K562 (cell line): ENCODE measurements around the gene UBE2E1. TPM values are rescaled to one million over a fixed set of nuclear protein-coding genes. Genes with fewer than 3 reads are reported as not detected.

Experiments
- ARNT ChIP-seq, 2 experiments: fragments of 450-650 bp; IDR thresholded peaks; 2 replicates each; pipeline ENCODE4 v1.6.1; 2016; ENCODE audit warnings: mild to moderate bottlenecking in 1 of 2
- FOXA3 ChIP-seq, 2 experiments: fragments of 450-650 bp in 1 of 2; sonication (generic) in 1 of 2; formaldehyde crosslinking; IDR thresholded peaks in 1 of 2; conservative IDR thresholded peaks in 1 of 2; 2 replicates each; pipeline versions ENCODE4 v1.4.0 to v1.8.0; 2020 to 2022; ENCODE audit warnings: mild to moderate bottlenecking in 2 of 2, missing genetic modification reagents in 1 of 2
- HEY1 ChIP-seq: fragments of 250-450 bp; sonication (Bioruptor Pico); IDR thresholded peaks from 2 replicates; pipeline ENCODE4 v1.5.0; 2020; ENCODE audit warnings: mild to moderate bottlenecking, moderate library complexity, borderline replicate concordance
- KDM1A ChIP-seq, 2 experiments: fragments of 450-650 bp; IDR thresholded peaks; 2 replicates each; pipeline ENCODE4 v1.6.1; 2016; ENCODE audit warnings: mild to moderate bottlenecking in 2 of 2
- KDM5B ChIP-seq: fragments of 200-600 bp; sonication (generic); IDR thresholded peaks from 2 replicates; pipeline ENCODE4 v1.6.1; 2012; ENCODE audit warnings: low read depth, mild to moderate bottlenecking, moderate library complexity, low read length, control low read depth, inconsistent platforms; ENCODE audit not compliant: insufficient replicate concordance
- MBD2 ChIP-seq: sonication (generic); IDR thresholded peaks from 2 replicates; pipeline ENCODE4 v1.6.1; 2016; ENCODE audit warnings: low read depth, borderline replicate concordance
- NFIC ChIP-seq: fragments of 450-650 bp; IDR thresholded peaks from 2 replicates; pipeline ENCODE4 v1.6.1; 2017; ENCODE audit warnings: mild to moderate bottlenecking, inconsistent platforms
- NFRKB ChIP-seq: fragments of 450-650 bp; IDR thresholded peaks from 2 replicates; pipeline ENCODE4 v1.6.1; 2016; ENCODE audit warnings: low read depth
- POLR2G ChIP-seq: fragments of 200-400 bp; formaldehyde crosslinking; IDR thresholded peaks from 2 replicates; pipeline ENCODE4 v1.6.1; 2017; ENCODE audit warnings: low read depth, mild to moderate bottlenecking, antibody characterized with exemption, low read length, moderate library complexity
- RFX7 ChIP-seq: fragments of 250-450 bp; sonication (Bioruptor Pico); IDR thresholded peaks from 2 replicates; pipeline ENCODE4 v1.5.1; 2021; ENCODE audit warnings: mild to moderate bottlenecking
- SOX6 ChIP-seq: fragments of 450-650 bp; IDR thresholded peaks from 2 replicates; pipeline ENCODE4 v1.6.1; 2014; ENCODE audit warnings: mild to moderate bottlenecking
- TOE1 ChIP-seq, 2 experiments: fragments of 450-650 bp in 1 of 2; sonication (generic) in 1 of 2; formaldehyde crosslinking in 1 of 2; IDR thresholded peaks; 2 replicates each; pipeline versions ENCODE4 v1.7.1 to v1.8.0; 2016 to 2022; ENCODE audit warnings: borderline replicate concordance in 2 of 2, mild to moderate bottlenecking in 2 of 2, antibody characterized with exemption in 1 of 2, inconsistent platforms in 1 of 2, low read depth in 1 of 2, missing genetic modification reagents in 1 of 2, moderate library complexity in 1 of 2
- TRIM25 ChIP-seq: fragments of 450-650 bp; IDR thresholded peaks from 2 replicates; pipeline ENCODE4 v1.7.0; 2016; ENCODE audit warnings: borderline replicate concordance
- ZBTB12 ChIP-seq: fragments of 250-450 bp; sonication (Bioruptor Pico); IDR thresholded peaks from 2 replicates; pipeline ENCODE4 v1.4.0; 2020
- ZBTB43 ChIP-seq: sonication (generic); formaldehyde crosslinking; IDR thresholded peaks from 2 replicates; pipeline ENCODE4 v1.8.0; 2023; ENCODE audit warnings: mild to moderate bottlenecking, missing genetic modification reagents
- ZBTB8A ChIP-seq: fragments of 450-650 bp; IDR thresholded peaks from 2 replicates; pipeline ENCODE4 v1.6.1; 2018; ENCODE audit warnings: mild to moderate bottlenecking, moderate library complexity; ENCODE audit not compliant: partially characterized antibody
- ZNF277 ChIP-seq: fragments of 250-450 bp; sonication (Bioruptor Pico); IDR thresholded peaks from 2 replicates; pipeline ENCODE4 v1.8.0; 2022; ENCODE audit warnings: inconsistent platforms, mild to moderate bottlenecking, moderate library complexity, borderline replicate concordance
- ZNF316 ChIP-seq: fragments of 450-650 bp; IDR thresholded peaks from 2 replicates; pipeline ENCODE4 v1.6.1; 2016
- ZNF431 ChIP-seq: sonication (generic); formaldehyde crosslinking; IDR thresholded peaks from 2 replicates; pipeline ENCODE4 v1.8.0; 2022; ENCODE audit warnings: mild to moderate bottlenecking, missing genetic modification reagents
- ZNF76 ChIP-seq: fragments of 250-450 bp; sonication (Bioruptor Pico); IDR thresholded peaks from 2 replicates; pipeline ENCODE4 v1.4.0; 2020; ENCODE audit warnings: mild to moderate bottlenecking, moderate library complexity, borderline replicate concordance
- ZNF766 ChIP-seq: fragments of 200-800 bp; sonication (Bioruptor generic); conservative IDR thresholded peaks from 2 replicates; pipeline ENCODE4 v1.6.1; 2016; ENCODE audit warnings: missing genetic modification characterization, missing compliant biosample characterization
- ZNF830 ChIP-seq: fragments of 250-450 bp; sonication (Bioruptor Pico); IDR thresholded peaks from 2 replicates; pipeline ENCODE4 v1.5.0; 2021; ENCODE audit warnings: mild to moderate bottlenecking
- polyA plus RNA-seq, 8 experiments: library from polyadenylated mRNA; depleted of rRNA in 4 of 8; stranded (reverse) in 5 of 8; unstranded in 3 of 8; fragments of >200 nt; fragmentation: Nextera tagmentation in 2 of 8; fragmentation: Illumina TruSeq in 1 of 8; extraction: Ambion mirVana in 2 of 8; extraction: Trizol in 1 of 8; gene quantifications; 2 replicates each; pipeline versions ENCODE4 v1.2.1 to v1.2.3, GENCODE V29; 2011 to 2014; ENCODE audit warnings: inconsistent platforms in 1 of 8, missing spikeins in 1 of 8
- total RNA-seq, 7 experiments: library from RNA; depleted of rRNA in 6 of 7; stranded (reverse); fragments of >200 nt in 6 of 7; fragmentation: Illumina TruSeq in 2 of 7; extraction: Trizol in 2 of 7; gene quantifications; 2 replicates each; pipeline versions ENCODE4 v1.2.1 to v1.2.3, GENCODE V29; 2011 to 2021; ENCODE audit warnings: low replicate concordance in 1 of 7

UBE2E1 gene
- total and polyA plus RNA-seq, 9 of the 15 experiments (the other 6 are each of a cell fraction or from before 2014, with no cell fraction given), result 54.4 to 294 (median 165) TPM

GRCh38 chr3:23916886-23917678, 111.3 kb downstream of the UBE2E1 start, which contains the start of the genes NKIRAS1 and RPL15 (continued):
- peak; percentile 55; the same call in 1 of the 2 replicates for TF ChIP-seq ZNF277
- TF ChIP-seq ZNF76, result peak; percentile 89
- peak; percentile 58; the same call in 1 of the 2 replicates for TF ChIP-seq SOX6
- TF ChIP-seq TRIM25, result 0 out of 2 replicates have a peak, but pooled peaks have one; percentile 12
- peak; percentile 82 for TF ChIP-seq TOE1 (IDR thresholded peaks at IDR 0.05; ENCODE audit: borderline replicate concordance)
- TF ChIP-seq TOE1 (CRISPR knock-in tag; IDR thresholded peaks at IDR 0.05; ENCODE audit: borderline replicate concordance, low read depth), result peak; percentile 91
- peak; percentile 98 for TF ChIP-seq POLR2G
- peak; percentile 79 for TF ChIP-seq NFIC
- peak; percentile 99 for TF ChIP-seq NFRKB
- no peak for TF ChIP-seq RFX7 (CRISPR knock-in tag)
- peak; percentile 83 for TF ChIP-seq ZNF431 (CRISPR knock-in tag)
- no peak for TF ChIP-seq ZBTB8A
- peak in 1 of 2 experiments; percentile 13; a peak in 1 of 4 replicates for TF ChIP-seq FOXA3 (CRISPR knock-in tag; conservative IDR thresholded peaks at IDR 0.05 in 1 of 2, IDR thresholded peaks at IDR 0.05 in 1 of 2)
- peak; percentile 96 for TF ChIP-seq MBD2
- peak; percentile 68 to 92 for TF ChIP-seq ARNT (IDR thresholded peaks at IDR 0.05)
- 0 out of 2 replicates have a peak, but pooled peaks have one; percentile 70 for TF ChIP-seq HEY1 (CRISPR knock-in tag)
- peak; percentile 73; the same call in 1 of the 2 replicates for TF ChIP-seq ZNF766 (CRISPR knock-in tag)
- peak; percentile 78 for TF ChIP-seq ZBTB43 (CRISPR knock-in tag)
- TF ChIP-seq KDM1A (IDR thresholded peaks at IDR 0.05), result 0 out of 4 replicates have a peak, but pooled peaks of 1 of the 2 experiments have one; percentile 32
- TF ChIP-seq KDM5B, result peak; percentile 100
- peak; percentile 76; the same call in 1 of the 2 replicates for TF ChIP-seq ZNF830 (CRISPR knock-in tag)
- peak; percentile 28 for TF ChIP-seq ZNF316
- peak; percentile 50; the same call in 1 of the 2 replicates for TF ChIP-seq ZBTB12 (CRISPR knock-in tag)
